ENCODE measurements around the gene MTOR. TPM values are rescaled to one million over a fixed set of nuclear protein-coding genes. Genes with fewer than 3 reads are reported as not detected.

The MTOR gene
- total RNA-seq, 4 donors from 2014 or later: 32.8 to 66.8 (median 48.2) TPM

DNA sequence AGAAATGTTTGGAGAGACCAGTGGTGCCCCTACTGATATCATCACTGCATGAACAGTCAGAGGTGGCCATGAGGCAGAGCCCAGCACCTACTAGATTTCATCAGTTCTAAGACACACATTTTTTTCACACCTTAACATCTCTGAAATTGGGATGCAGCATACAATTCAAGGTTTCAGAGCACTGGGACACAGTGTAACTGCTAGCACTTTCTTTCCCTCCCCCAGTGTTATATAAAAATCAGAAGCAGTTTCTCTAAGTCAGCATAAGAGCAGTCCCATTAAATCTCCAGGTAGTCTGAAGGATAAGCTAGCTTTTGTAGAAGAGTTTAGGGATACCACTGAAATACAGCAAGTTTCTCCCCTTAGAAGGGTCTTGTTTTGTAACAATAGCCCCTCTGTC is 83.2 kb downstream of the MTOR start:
- H3K36me3 ChIP-seq: peaks cover 0 to 28% (median 0%) of the 10 kb centered on the region in 3 donors
- no peak for DNase-seq
- no peaks in the 10 kb centered on the region for H3K9me3 ChIP-seq
- TF ChIP-seq POLR2A (IDR thresholded peaks at IDR 0.05) (no peak), CTCF (IDR thresholded peaks at IDR 0.05) (no peak)
- no peaks in the 10 kb centered on the region for H3K4me1 ChIP-seq
- H3K27ac ChIP-seq: no peak overlapping the region
- H3K27me3 ChIP-seq: no peaks in the 10 kb centered on the region
- H3K4me3 ChIP-seq: no peak overlapping the region

GRCh38 chr1:11178021-11179015 is 84.0 kb downstream of the MTOR start:
- Histone ChIP-seq H3K27ac (no peak overlapping the region), H3K27me3 (no peaks in the 10 kb centered on the region), H3K4me1 (no peaks in the 10 kb centered on the region), H3K4me3 (no peak overlapping the region), H3K36me3 (peaks cover 0 to 25% (median 0%) of the 10 kb centered on the region in 3 donors), H3K9me3 (no peaks in the 10 kb centered on the region)
- TF ChIP-seq CTCF (IDR thresholded peaks at IDR 0.05) (no peak), POLR2A (IDR thresholded peaks at IDR 0.05) (no peak)
- DNase-seq: no peak

DNA sequence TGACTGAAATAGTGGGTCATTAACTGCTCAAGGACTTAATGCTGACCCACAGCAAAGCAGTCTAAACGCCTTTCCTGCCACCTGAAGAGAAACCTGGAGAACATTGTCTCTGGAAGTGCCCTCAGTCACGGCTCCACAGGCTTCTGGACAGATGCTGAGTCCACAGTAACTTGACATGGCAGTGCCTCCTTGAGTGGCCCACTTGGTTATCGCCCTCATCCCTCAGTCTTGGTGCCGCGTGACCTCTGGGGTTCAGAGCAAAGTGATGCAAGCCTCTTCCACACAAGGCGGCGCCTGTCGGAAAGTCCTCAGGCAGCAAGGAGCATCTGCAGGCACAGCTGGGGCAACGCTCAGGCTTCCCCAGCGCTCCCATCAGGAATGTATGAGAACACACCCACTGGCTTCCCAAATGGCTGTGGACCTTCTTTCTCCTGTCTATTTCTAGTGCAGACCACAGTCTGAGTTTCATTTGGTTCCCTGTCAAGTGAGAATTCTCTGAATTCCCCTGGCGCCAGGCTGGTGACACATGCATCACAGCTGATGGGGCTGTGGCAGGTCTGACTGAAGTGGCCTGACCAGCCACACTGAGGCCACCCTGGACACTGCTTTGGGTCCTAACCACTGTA is 86.2 kb downstream of the MTOR start:
- H3K4me3 ChIP-seq: no peak overlapping the region
- no peaks in the 10 kb centered on the region for H3K27me3 ChIP-seq
- DNase-seq: no peak
- no peaks in the 10 kb centered on the region for H3K9me3 ChIP-seq
- no peaks in the 10 kb centered on the region for H3K4me1 ChIP-seq
- no peak for TF ChIP-seq CTCF (IDR thresholded peaks at IDR 0.05)
- no peak for TF ChIP-seq POLR2A (IDR thresholded peaks at IDR 0.05)
- peaks cover 0 to 15% (median 0%) of the 10 kb centered on the region in 3 donors for H3K36me3 ChIP-seq
- H3K27ac ChIP-seq: no peak overlapping the region

DNA sequence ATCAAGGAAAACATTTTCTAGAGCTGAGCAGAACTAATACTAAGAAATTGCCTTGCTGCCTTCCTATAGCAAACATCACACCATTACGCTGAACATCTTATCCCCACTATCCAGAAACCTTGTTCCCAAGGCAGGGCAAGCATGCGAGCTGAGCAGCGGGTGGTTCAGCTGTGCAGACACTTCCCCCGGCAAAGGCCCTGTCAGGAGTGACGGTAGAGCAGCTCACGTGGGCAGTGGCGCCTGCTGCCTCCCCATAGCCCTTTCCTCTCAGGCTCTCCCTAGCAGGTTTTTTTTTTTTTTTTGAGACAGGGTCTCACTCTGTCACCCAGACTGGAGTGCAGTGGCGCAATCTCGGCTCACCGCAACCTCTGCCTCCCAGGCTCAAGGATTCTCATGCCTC is 86.9 kb downstream of the MTOR start:
- TF ChIP-seq CTCF (IDR thresholded peaks at IDR 0.05) (no peak), POLR2A (IDR thresholded peaks at IDR 0.05) (no peak)
- Histone ChIP-seq H3K36me3 (peaks cover 0 to 10% (median 0%) of the 10 kb centered on the region in 3 donors), H3K4me3 (no peak overlapping the region), H3K4me1 (no peaks in the 10 kb centered on the region), H3K27ac (no peak overlapping the region), H3K27me3 (no peaks in the 10 kb centered on the region), H3K9me3 (no peaks in the 10 kb centered on the region)
- DNase-seq: no peak

DNA sequence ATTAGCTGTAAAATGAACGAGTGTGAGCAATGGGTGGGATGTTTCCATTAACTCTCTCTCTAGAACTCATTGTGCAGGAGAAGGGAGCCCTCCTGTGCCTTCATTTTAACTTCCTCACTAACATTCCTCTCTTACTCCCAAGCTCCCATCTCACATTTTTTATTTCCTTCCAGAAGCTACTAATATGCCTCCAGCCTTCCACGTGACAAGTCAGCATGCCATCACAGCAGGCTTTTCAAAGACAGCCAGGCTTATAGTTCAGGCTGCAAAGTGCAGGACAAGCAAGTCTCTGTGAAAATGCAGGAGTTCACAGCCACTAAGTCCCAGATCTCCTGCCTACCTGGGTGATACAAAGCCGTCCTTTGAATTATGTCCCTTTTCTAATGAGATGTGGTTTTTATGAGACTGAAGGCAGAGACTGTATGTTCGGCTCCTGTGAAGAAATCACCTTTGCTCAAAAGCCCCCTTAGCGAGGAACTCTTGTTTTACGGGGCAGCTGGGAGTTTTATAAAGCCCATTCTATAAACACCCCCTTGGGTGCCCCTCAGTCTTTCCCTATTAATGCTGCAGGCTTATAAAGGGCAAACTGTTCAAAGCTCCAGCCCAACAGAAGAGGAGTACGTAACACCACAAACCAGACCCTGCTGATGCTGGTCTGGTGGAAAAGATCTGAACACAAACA is 87.9 kb downstream of the MTOR start:
- TF ChIP-seq POLR2A (IDR thresholded peaks at IDR 0.05) (no peak), CTCF (IDR thresholded peaks at IDR 0.05) (no peak)
- peaks cover 0 to 2% (median 0%) of the 10 kb centered on the region in 3 donors for H3K36me3 ChIP-seq

More for the DNA sequence above, 87.9 kb downstream of the MTOR start:
- Histone ChIP-seq H3K27ac (no peak overlapping the region), H3K4me3 (no peak overlapping the region), H3K4me1 (no peaks in the 10 kb centered on the region), H3K9me3 (no peaks in the 10 kb centered on the region), H3K27me3 (no peaks in the 10 kb centered on the region)
- no peak for DNase-seq
